ENCODE data around the gene KAT8.

DNA sequence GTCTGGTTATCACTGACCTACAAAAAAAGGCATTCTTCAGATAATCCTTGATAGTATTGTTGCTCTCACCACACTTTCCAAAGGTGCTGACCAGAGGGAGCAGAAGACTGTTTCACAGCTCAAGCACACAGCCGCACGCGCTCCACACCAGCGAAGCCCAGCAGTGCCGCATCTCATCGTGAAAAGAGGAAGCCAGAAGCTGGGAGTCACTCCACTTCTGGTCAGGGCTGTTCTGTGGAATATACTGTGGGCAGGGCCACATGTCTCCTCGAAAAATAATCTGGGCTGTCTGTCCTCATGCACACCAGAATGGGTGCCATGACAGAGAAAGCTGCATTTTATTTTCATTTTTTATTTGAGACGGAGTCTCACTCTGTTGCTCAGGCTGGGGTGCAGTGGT is 39.7 kb downstream of the KAT8 start:
- TF ChIP-seq CTCF (IDR thresholded peaks at IDR 0.05), result no peak
- TF ChIP-seq POLR2A (IDR thresholded peaks at IDR 0.05), result no peak
- TF ChIP-seq POLR2AphosphoS5 (IDR thresholded peaks at IDR 0.05), result no peak

Data from stomach (tissue), 4 donors.